ENCODE data around the gene FGGY.
"Not testable (repeated sequence)": the region's sequence is repeated elsewhere in the genome, so short reads cannot be mapped to it uniquely, and the experiment has no call there.

Gene FGGY

DNA sequence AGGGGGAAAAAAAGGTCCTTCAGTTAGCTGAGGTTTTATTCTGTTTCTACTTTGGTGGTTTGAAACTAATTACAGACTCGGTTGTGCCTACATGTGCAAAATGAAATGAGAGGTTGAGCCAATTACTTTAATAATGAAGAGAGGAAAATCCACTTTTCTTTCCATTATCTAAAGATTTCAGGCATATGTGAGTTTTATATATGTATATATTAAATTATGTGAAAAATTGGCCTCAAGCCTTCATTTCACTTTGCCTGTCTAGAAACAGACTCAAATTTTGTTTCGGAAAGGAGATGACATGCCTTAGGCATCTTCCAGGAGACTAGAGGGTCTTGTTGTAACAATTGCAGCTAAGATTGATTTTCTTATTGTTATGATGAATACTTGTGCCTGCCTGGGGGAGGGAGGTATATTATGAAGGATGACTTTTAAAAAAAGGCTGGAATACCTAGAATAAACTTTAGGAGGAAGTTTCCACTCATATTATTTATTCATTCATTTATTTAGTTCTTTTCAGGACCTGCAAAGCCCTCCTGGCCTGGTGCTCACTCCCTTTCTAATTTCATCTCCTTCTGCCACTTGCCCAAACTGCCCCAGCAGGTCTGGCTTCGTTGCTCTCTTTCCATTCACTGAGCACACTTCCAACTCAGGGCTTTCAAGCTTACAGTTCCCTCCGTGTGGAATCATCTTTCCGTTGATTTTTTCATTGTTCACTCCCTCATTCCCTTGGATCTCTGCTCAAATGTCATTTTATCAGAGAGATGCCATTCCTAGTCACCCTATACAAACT lies 423.6 kb downstream of the FGGY start:
- FAIRE-seq: no peak

DNA sequence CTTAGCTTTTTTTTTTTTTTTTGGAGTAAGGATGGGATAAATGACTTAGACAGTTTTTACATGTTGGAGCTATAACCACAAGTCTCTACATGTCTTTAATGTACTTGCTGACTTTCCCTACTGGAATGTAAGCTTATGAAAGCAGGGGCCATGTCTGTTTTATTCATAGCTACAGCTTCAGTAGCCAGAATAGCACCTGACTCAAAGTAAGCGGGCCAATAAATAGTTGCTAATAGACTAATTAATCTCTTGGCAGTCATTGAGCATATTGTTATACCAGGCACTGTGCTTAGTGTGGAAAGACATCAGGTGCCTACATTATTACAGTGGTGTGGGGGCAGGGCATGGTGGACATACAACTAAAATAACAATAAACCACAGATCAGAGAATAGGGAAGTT lies 433.4 kb downstream of the FGGY start:
- FAIRE-seq: no peak

DNA sequence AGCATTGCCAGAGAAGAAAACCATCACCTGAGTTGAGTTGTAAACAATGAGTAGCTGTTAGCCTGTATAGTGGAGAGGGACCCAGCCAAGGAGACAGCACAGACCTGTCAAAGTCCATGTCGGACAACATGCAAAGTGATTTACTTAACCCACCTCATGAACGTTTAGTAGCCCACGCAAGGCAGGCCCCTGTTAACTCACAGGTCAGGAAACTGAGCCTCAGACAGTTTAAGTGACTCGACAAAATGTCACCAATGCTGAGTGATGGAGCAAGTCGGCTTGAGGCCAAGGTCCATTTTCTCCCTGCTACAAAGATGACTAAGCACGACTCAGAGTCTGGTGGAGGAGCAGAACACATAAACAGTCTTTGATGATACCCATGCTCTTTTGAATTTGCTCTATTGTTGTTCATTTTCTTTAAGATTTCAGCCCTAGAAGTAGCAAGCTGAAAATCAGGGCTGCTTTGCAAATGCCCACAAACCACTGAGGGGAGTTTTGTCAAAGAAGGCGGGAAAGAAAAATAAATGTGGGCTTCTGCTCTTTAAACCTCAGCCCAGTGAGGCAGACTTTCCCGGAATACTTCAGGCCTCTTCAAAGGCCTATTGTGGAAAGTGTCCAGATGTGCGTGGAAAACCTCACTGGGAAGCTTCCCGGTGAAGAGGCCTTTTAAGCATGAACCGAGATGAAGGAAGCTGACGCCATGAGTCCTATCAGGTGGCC lies 434.0 kb downstream of the FGGY start:
- no peak for FAIRE-seq

DNA sequence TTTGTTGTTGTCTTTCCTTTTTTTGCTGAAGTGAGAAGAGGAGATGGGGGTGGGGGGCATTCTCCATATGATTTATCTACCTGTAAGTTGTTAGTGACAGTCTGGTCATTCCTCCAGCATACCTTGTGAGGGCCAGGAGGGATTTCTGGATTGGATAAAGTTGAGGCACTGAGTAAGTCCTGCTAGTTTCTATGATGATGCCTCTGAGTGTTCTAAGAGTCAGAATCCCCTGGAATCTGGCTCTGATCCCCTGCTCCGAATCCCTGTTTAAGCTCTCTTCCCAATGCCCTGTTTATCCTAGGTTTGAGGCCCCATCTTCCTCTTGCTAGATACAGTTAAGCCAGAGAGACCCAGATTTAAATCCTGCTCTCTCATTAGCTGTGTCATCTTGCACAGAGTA lies 434.7 kb downstream of the FGGY start:
- no peak for FAIRE-seq

DNA sequence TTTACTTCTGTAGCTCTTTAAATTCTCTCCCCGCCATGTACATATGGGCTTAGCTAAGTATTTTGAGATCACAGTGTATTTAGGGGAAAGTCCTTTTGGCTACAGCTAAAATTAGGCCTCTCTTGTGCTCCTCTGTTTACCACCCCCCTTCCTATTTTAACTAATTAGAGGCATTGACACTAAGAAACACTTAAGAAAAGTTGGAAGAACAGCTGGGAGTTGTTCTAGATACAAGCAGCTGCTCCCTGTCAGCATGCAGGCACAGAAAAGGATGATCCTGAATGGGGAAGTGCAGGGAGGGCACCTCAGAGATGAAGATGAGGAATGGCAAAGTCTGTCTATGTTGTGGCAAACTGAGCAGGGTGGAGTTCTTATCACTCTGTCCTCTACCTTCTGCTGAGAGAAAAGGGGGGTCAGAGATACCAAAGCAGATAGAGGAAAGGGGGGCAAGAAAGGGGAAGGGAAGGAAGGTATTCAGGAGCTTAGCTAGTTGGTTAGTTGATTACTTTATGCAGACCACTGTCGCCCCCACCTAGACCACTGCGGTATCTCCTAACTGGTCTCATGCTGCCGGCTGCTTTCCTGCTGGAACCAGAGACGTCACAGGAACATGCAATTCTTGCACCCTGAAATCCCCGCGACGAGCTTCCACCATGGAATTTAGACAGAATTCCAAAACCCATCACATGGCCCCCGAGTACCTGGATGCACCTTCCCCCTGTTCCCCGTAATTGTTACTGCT lies 435.5 kb downstream of the FGGY start:
- FAIRE-seq: no peak

DNA sequence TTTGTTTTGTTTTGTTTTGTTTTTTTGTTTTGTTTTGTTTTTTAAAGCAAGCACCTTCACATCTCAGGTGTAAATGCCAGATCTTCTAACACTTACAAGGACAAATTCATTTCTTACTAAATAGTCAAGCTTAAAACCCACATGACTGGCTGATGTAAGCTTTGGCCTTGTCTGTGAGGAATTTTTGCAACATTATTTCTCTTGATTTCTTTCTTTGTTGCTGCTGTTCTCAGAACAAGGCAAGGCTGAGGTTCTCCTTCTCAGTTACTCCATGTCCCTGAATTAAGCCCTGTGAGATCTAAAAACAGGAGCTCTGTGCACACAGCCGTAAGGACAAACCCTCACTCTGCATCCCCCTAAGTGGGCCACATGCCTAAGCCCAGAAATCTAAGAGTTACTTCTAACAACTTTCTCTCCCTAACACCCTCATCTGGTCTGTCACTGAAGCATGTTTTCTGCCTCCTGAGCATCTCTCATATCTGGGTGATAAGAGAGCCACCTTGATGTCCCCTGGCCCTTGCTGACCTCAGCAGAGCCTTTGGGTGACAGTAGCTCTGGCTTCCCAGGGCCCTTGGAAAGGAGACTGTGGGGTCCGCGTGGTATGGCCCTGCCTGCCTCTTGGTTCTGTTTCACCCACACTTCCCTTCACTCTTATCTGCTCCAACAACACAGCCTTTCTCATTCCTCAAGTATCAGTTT lies 436.7 kb downstream of the FGGY start:
- no peak for FAIRE-seq

DNA sequence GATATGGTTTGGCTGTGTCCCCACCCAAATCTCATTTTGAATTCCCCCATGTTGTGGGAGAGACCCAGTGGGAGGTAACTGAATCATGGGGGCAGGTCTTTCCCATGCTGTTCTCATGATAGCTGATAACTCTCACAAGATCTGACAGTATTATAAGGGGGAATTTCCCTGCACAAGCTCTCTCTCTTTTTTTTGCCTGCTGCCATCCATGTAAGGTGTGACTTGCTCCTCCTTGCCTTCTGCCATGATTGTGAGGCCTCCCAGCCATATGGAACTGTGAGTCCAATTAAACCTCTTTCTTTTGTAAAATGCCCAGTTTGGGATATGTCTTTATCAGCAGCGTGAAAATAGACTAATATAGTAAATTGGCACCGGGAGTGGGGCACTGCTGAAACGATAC lies 439.0 kb downstream of the FGGY start:
- not testable (repeated sequence) for FAIRE-seq

DNA sequence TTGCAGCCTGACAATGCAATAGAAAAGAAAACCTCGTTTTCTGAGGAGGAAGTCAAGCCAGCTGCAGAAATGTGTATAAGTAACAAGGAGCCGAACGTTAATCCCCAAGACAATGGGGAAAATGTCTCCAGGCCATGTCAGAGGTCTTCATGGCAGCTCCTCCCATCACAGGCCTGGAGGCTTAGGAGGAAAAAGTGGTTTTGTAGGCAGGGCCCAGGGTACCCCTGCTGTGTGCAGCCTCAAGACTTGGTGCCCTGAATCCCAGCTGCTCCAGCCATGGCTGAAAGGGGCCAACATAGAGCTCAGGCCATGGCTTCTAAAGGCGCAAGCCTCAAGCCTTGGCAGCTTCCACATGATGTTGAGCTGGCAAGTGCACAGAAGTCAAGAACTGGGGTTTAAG lies 439.9 kb downstream of the FGGY start:
- no peak for FAIRE-seq

DNA sequence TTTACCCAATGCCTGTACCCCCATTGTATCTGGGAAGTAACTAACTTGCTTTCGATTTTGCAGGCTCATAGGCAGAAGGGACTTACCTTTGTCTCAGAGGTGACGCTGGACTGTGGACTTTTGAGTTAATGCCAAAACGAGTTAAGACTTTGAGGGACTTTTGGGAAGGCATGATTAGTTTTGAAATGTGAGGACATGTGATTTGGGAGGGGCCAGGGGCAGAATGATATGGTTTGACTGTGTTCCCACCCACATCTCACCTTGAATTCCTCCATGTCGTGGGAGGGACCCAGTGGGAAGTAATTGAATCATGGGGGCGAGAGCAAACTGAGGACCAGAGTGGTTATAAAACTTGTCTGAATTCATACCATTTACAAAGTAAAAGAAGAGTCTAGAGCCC lies 440.7 kb downstream of the FGGY start:
- FAIRE-seq: no peak

DNA sequence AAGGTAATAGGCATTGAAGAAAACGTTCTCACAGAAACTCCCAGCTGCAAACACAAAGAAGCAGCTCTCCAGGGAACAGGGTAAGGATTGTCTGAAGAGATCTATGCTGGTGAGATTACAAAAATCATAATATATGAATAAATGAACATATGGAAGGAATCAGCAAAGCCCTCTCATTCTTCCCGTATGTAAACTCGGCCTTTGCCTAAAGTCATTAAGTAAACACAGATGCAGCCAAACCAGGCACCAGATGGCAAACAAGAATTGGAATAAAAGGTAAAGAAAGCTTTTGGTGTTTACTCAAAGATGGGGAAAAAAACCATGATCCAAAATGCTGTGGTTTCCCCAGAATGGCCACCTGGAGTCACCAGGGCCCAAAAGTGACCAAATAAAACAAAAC lies 441.3 kb downstream of the FGGY start:
- no peak for FAIRE-seq

DNA sequence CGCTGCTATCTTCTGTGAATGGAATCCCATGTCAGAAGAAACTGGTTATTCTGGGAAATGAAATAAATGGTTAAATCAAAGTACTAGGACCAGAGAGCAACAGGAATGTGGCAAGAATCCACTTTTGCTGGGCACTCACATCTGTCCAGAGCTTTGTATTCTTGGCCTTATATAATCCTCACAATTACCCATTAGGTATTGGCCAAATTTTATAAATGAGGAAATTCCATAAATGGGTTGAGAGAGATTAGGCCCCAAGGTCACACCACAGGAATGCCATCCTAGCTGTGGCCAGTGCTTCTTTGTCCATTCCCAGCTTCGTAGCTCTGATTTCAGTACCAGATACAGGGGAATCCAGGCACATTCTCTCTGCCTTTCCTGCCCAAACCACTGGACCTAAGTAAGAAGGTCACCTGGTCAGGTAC lies 441.7 kb downstream of the FGGY start:
- no peak for FAIRE-seq

DNA sequence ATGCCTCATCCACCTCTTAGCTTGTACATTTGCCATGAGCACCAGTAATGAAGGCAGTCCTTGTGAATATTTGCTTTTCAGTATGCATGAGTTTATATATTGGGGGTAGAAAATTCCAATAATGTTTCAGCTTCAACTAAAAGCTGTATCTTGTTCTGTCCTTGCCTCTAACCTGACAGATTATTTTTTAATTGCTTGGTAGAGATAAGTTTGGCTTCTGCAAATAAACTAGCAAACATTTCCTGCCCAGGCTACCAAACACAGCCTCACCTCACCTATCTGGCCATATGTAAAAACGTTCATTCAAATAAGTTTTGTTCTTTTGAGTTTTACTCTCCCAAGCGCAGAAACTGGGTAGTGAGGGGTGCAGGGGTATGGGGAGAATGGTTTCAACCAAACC lies 442.2 kb downstream of the FGGY start:
- no peak for FAIRE-seq

DNA sequence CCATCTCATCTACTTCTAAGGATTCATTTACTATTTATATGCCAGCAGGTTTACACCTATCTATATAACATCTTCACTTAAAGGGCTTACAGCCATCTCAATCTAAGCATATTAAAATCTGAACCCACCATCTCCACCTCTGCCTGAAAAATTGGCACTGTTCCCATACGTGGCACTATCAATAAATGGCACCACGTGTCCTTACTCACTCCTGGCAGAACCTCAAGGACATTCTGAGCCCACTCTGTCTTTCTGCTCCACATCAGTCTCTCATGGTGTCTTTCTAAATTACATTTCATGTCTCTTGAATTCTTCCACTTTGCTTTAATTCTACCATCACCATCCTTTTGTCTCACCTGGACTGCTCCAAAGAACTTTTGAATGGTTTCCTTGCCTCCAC lies 445.6 kb downstream of the FGGY start:
- no peak for FAIRE-seq

DNA sequence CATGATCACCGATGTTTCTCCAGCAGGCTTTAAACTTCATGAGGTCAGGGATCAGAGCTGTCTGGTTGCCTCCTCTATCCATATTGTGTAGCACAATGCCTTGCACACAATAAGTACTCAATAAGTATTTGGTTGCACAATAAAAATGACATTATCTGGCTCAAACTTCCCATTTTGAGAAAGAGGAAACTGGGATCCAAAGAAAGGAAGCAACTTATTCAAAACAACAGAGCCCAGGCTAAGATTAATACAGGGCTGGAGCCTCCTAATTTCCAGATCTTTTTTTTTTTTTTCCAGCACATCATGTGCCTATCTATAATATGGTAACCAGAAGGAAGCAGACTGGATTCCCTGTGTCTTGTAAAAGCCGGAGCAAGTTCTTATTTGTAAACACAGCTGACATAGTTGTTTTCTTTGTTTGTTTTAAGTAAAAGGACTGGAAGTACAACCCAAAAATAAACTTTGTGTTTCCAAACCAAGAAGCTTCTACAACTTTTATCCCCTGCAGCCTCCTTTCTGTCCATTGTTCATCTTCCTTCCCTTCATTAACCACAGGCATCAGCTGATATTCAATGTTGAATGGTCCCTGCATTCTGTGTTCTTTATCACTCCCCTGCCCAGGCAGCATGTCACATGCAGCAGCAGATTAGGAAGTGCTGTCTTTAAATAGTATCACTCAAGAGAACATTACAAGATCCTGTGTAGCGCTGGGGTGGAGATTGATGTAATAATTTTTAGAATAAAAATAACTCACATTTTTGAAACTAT lies 446.6 kb downstream of the FGGY start:
- FAIRE-seq: no peak

DNA sequence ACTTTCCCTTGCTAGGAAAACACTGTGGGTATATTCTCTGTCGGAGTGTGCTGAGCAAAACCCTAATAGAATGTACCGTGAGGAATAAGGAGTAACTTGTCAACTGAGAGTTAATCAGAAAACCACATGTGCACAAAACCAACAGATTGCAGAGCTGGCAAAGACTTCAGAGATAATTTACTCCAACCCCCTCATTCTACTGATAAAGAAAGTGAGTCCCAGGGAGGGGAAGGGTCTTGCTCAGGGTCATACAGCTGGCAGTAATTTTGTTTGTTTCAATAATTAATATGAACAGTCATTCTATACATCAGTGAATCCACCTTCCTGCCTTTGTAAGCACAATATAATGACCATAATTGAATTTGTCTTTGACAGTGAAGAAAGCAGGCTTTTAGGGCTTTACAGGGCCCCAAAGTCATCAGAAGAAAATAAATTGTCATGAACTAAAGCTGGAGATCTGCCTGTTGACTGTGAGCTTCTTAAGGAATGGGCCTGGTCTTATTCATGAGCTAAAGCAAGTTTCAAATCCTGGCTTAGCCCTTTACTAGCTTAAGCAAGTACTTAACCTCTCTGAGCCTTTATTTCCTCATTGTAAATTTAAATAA lies 450.6 kb downstream of the FGGY start:
- no peak for FAIRE-seq

DNA sequence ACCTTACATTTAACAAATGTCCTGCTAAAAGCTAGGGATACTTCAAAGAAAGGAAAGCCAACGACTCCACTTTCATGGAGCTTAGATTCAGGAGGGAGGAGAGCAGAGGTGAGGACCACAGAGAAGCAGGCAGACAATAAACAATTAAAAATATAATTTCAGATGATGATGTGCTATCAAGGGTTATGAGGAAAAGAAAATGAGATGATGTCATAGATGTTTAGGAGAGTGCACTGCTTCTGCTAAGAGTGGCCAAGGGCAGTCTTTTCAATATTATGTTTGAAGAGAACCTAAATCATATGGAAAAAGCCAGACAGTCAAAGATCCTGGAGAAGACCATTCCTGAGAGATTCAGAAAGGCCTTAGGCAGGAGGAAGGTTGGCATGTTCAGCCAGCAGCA lies 451.2 kb downstream of the FGGY start:
- no peak for FAIRE-seq

DNA sequence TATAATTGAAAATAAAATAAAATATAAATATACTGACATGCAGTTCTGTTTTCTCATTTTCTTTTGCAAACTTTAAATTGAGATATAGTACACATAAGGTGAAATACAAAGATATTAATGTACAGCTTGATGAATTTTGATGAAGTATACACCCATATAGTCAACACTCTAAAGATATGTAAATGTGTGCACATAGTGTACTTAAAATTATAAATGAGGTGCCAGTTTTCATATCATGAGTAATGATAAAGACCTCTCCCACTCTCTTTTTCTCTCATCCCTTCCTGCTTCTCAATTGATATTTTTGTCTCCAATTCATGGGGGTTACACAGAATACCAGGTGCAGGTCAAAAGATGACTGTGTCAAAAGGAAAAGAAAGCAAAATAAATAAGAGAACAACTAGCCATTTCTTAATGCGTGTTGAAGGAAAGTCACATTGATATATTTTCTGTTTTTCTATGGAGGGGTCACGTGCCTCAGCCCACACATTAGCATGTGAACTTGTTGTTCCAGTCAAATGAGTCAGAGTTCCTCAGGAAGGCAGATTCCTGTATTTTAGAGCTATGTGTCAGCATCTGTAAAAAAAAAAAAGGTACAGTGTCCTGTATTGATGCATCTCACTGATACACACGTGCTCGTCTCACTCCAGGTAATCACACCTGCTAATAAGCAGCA lies 453.6 kb downstream of the FGGY start:
- FAIRE-seq: no peak

DNA sequence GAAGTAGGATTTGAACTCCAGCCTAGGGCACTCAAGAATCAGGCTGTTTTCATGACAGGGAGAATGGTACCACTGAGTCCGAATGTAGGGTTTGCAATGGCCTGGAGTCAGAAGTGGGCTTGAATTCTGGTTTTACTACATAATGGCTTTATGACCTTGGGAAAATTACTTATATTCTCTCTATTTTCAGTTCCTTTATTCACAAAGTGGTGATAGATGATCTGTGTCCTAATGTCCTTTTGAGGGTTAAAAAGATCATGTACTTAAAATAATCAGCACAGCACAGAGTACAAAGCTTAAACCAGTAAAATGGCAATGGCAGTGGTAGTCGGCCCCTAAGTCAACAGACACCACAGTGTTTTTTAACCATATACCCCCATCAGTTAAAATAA lies 454.1 kb downstream of the FGGY start:
- FAIRE-seq: no peak

DNA sequence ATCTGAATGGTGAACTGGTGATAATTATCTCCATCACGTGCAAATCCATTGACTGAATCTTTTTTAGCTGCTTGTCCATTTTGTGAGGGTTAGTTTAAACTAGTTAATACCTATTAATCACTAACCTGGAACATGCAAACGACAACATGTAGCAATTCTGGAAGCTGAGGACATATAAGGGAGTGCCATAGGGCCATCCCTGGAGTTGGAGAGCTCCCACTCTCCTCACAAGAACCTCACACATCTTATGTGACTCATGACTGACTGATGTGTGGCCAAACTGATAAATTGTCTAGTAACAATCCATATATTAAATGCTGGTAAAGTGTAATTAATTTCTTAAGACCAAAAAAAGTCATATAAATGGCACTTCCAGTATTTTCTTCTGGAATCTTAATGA lies 454.9 kb downstream of the FGGY start:
- no peak for FAIRE-seq

DNA sequence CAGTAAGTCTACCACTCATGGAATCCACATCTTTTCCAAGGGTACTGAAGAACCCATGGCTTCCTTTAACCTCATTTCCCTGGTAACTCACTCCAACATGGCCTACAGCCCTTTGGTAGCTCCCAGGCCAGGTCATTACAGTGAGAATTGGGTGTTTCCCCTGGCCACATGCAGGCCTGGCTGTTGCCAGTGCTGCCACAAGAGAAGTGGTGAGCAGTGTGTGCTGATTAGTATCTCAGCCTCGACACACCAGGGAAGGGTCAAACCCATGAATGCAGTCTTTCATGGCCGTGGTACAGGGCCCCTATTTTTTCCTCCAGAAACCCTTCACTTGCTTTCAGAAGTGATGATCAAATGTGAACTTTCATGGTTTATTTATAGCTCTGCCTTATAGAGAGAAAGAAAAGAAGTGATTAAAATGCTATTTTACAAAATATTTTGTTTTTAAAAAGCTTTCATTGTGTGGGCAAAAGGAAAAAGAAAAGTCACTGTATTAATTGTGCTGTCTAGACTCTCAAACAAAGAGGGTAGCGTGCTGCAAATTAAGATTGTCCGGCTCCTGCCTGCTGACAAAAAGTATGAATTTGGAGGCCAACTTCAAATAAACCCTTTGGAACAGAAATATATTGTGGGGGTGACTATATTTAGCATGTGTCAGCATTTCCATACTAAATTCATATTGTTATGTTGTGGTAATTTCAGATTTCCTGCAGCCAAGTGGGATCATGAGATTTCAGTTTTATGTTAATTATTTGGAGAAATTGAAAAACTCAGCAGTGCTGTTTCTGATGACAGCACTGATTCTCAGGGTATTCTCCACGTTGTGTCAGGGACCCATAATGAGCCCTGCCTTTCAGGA lies 455.9 kb downstream of the FGGY start:
- FAIRE-seq: no peak
